Measurements from ENCODE around the gene SYS1.

SYS1 gene

GRCh38 chr20:45362804-45363610, at the start of gene SYS1:
Gene SYS1, plus strand, starts transcription at chr20:45363156. Its CDS starts 376 bp downstream, at chr20:45363532.
- DNase-seq: peak; percentile 99

- DNase-seq: no peak
These were observed 49.0 kb upstream of the SYS1 start for GRCh38 chr20:45313943-45314342.

- no peak for DNase-seq
These were observed 47.3 kb upstream of the SYS1 start for GRCh38 chr20:45315672-45316071.

DNA sequence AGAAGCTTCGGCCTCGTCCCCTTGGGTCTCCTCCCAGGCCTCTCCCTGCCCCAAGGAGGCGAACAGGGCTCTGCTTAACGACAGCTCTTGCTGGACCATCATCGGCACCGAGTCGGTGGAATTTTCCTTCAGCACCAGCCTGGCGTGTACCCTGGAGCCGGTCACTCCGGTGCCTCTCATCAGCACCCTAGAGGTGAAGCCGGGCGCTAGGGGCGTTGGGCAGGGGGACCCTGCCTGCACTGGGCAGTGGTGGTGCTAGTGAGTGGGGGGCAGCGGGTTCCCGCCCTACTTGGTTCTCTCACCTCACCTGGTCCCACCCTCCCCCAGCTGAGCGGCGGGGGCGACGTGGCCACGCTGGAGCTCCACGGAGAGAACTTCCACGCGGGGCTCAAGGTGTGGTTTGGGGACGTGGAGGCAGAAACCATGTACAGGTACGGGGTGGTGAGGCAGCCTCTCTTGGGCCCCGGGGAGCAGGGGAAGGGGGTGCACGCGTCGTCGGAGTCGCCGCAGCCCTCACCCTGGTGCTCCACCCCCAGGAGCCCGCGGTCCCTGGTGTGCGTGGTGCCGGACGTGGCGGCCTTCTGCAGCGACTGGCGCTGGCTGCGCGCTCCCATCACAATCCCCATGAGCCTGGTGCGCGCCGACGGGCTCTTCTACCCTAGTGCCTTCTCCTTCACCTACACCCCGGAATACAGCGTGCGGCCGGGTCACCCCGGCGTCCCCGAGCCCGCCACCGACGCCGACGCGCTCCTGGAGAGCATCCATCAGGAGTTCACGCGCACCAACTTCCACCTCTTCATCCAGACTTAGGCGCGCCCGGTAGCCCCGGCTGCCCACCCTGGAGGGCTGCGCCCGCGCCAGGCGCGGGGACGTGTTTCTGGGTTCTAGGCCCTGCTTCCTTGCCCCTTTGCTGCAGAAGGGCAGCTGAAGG, 46.5 kb upstream of the SYS1 start:
- DNase-seq: no peak

DNA sequence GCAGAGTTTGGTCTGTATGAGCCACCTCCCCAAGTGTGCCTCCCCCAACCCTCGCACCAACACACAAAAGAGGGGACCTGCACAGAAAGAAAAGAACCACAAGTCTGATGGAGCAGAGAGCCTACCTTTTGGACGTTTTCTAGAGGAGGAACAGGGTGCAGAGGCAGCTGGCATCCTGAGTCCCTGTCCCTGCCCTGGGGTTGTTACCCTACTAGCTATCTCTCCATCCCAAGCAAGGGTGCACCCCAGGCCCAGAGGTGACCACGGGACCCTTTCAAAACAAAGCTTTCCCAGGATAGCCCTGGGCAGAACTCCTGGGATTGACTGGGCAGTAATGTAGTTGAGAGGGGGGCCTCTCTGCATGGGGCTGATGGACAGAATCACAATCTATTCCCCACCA, 45.1 kb upstream of the SYS1 start:
- no peak for DNase-seq

DNA sequence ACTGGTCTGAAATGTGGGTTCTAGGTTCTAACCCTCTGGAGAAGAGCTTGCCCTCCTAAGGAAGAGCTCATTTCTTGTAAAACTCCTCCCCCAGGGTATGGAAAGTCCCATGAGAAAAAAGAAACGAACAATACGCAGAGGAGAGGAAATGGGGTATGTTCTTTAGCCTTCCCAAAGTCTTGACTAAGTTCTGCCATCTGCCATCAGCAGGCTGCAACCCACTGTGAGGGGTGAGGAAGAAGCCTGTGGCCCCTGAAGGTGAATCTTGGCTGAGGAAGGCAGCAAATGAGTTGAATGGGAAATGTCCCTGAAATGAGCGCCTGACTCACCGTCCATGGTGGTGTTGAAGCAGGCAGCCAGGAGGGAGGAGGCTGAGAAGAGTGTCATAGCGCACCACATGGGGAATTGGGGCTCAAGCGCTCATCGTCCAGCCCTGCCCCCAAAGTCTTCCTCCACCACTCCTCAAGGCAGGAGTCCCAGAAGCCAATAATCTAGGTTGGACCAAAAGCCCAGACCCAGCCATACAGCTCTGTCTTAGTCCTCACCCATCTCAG, 44.5 kb upstream of the SYS1 start:
- DNase-seq: no peak

- DNase-seq: no peak
These were observed 44.0 kb upstream of the SYS1 start for GRCh38 chr20:45318948-45319347.

DNA sequence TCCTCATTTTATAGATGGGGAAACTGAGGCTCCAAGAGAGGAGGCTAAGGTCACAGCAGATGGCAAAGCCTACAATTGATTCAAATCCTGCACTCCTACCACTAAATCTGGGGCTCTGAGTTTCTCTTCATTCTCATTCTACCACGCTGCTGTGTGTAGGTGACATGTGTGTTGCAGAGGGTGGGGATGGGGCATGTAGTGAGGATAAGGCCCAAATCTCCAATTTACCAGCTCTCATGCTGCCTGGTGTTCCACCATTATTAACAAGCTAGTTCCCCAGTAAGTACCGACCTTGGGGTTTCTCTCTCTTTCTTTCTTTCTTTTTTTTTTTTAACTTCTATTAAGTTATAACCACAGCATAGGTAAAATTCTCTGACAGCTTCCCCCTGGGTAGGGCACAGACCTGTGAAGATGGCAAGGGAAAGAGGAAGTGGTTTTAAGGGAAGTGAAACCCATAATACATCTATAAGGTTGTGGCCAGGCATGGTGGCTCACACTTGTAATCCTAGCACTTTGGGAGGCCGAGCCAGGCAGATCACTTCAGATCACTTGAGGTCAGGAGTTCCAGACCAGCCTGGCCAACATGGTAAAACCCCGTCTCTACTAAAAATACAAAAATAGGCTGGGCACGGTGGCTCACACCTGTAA, 41.9 kb upstream of the SYS1 start:
- DNase-seq: no peak

DNA sequence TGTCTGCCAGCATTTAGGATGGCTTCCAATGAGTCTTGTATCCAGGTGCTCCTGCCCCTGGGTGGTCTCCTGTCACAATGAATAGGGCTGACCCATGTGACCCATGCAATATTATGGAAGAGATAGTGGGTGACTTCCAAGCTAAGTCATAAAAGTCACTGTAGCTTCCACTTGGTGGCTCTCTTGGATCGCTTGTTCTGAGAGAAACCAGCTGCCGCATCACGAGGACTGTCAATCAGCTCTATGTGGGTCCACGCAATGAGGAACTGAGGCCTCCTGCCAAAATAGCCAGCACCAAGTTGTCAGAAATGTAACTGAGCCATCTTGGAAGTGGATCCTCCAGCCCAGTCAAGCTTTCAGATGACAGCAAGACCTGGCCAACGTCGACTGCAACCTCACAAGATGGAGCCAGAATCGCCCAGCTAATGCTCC, 40.0 kb upstream of the SYS1 start:
- peak; percentile 50 for DNase-seq

- no peak for DNase-seq
These were observed 39.2 kb upstream of the SYS1 start for GRCh38 chr20:45323731-45324130.

DNA sequence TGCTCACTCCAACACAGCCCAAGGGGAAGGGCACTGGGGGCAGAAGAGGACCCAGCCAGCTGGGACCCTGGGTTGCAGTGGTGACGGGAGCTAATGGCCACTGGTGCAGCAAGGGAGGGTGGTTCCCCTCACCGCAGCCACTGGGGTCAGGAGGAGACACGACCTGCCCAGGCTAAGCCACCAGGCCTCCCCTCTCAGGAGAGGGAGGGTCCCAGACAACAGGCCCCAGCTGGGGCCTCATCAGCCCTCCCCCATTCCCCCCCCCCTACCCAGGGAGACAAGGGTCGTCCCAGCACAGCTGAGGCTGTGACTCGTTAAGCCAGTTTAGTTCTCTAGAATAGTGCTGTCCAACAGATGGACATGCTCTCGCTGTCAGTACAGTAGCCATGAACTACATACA, 37.6 kb upstream of the SYS1 start:
- DNase-seq: no peak

DNA sequence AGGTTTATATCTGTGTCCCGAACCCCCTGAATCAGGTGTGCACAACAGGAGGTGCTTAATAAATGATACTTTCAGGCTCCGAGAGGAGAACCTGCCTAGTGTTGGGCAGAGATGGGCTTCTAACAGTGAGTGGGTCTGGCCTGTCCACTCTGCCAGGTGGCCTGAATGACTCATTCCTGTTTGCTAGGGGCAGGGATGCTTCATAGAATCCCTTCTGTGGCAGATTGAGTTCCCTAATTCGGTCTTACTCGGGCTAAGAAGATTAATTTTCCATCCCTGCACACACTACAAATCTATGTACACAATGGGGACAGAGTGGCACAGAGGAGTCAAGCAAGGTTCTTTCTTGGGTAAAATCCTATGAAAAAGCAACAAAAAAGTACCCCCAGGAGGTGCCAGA, 34.5 kb upstream of the SYS1 start:
- no peak for DNase-seq

GRCh38 chr20:45329497-45330319, 33.2 kb upstream of the SYS1 start:
- no peak for DNase-seq

- DNase-seq: no peak
These were observed 32.5 kb upstream of the SYS1 start for GRCh38 chr20:45330476-45330875.

GRCh38 chr20:45336530-45337366, 26.2 kb upstream of the SYS1 start:
- no peak for DNase-seq

GRCh38 chr20:45337367-45338120, 25.4 kb upstream of the SYS1 start:
- no peak for DNase-seq

DNA sequence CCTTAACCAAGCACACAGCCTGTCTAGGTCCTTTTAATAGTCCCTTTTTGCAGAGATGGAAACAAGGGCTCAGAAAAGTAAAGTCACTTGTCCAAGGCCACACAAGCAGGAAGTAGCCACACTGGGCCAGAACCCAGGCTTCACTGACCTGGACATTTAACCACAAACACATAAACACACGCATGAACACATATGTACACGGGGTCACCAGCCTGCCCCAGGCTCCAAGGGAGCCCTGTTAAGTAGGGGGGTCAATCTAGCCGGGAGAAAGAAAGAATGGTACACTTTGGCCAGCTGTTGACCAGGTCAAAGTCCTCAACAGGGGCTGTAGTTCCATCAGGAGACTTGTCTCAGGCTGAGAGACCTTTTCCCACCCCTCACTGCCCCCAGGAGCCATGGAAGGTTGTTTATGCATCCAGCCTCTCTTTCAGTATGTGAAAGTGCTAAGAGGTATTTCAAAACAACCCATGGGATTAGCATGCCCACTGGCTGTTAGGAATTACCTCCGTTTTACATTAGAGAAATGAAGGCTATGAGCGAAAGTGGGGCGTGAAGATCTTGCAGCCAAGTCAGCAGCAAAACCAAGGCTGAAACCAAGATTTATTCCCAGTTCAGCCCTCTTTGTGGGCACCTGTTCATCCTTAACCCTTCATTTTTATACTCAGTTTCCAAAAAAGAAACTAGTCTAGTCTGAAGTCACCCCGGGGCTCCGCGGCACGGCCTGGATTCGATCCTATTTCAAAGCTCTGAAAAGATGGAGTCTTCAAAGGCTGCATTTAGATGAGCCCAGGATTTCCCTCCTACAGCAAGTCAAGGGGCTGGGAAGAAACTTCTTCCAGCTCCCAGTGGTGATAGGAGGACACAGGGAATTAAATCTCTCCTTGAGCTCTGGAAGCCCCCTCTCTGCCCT, 24.6 kb upstream of the SYS1 start:
- DNase-seq: no peak

- DNase-seq: no peak
These were observed 23.9 kb upstream of the SYS1 start for GRCh38 chr20:45339084-45339483.

- DNase-seq: peak; percentile 59
These were observed 23.2 kb upstream of the SYS1 start for GRCh38 chr20:45339799-45340198.
